DMS153 treated with DMSO at 0.1 percent for 48 hours (cell line): ENCODE data around the gene CACNA1S.
A peak's percentile ranks its signal among the peaks of the same experiment; 100 is the strongest.

Experiments
- DNase-seq: peaks from one replicate; lab custom pipeline; 2025; ENCODE audit not compliant: unreplicated experiment; lab: John Stamatoyannopoulos, UW

The CACNA1S gene

DNA sequence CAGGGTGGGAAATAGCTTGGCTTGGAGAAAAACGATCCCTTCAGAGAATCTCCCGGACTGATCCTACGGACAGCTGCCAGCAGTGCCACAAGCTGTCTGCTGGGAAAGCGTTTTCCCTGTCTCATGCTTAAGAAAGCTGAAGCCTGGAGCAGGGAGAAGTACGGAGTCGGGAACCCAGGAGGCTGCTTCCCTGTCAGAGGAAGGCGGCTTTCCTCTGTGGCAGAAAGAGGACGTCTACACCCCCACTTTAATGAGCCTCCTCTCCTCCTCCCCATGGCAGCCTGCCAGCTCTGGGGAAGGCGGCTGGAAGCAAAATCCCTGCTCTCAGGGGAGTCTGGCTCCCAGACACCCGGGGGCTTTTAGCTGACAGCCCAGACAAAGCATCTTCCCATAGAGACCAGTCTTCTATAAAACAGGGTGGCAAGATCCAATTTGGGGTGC is 96.0 kb downstream of the CACNA1S start:
- DNase-seq = peak; percentile 72

DNA sequence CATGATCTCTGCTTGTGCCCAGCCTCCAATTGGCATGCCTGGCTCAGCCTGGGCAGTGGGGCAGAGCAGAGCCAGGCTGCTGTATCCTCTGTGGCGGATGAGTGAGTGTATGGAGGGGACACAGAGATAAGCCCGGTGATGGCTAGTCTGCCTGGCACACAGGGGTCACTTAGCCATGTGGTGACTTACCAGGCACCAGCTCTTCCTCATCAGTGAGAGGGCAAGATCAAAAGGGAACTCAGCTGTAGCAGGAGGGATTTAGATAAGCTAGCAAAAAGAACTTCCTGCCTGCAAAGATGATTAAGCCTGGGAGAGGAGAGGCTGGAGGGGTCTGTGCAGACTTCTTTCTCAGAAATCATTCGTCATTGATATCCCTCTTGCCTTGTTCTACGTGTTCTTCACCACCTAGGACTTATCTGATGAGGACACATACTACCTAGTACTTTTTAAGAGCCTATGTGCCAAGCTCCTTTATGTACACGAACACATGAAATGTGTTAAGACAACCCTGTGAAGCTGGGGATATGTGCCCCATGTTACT is 96.6 kb downstream of the CACNA1S start:
- no peak for DNase-seq

DNA sequence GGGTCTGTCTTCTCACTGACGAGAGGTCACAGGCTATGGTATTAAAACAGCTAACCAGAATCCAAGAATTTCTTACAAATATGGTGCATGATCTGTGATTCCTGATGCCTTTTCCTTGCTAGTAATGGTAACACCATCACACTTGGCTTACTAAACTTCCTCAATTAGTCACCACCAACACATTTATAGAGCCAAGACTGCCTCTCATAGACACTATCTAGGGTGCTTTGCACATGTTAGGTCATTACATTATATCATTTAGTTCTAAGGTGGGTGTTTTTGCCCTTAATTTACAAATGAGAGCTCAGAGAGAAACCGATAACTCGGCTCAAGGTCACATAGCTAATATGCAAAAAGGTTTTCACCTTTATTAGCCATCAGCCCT is 97.4 kb downstream of the CACNA1S start:
- DNase-seq = no peak

DNA sequence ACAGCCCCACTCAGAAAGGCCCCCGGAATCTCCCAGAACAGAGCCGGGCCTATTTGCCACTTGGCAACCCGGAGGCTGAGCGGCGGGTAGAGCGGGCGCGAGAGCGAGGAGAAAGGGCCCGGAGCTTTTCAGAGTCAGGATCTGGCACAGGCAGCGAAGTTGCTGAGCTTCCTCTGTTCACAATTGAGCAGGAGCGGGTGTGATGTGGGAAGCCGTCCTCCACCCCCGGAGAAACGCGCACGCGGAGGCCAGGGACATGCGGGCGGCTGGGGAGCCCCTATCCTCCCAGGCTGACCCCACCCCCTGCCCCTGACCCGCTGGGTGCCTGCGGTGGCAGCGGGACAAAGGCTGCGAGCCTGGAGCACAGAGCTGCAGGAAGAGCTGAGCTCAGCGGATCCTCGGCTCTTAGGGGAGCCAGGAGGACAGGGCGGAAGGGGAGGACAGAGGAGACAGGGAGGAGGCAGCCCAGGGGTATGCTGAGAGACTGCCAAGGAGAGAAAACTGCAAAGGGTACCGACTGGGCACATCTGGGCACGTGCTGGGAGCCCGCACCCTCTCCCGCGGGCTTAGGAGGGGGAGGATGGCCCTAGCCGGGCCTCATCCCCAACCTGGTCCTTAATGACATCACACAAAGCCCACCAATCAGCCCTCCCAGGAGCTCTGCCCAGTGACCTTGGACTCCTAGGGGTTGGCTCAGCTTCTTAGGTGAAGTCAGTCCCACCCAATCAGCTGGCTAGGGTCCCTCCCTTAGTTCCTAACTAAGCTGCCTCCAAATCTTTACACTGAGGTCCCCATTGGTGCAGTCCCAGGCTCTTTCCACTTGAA is 98.0 kb downstream of the CACNA1S start:
- DNase-seq = no peak

DNA sequence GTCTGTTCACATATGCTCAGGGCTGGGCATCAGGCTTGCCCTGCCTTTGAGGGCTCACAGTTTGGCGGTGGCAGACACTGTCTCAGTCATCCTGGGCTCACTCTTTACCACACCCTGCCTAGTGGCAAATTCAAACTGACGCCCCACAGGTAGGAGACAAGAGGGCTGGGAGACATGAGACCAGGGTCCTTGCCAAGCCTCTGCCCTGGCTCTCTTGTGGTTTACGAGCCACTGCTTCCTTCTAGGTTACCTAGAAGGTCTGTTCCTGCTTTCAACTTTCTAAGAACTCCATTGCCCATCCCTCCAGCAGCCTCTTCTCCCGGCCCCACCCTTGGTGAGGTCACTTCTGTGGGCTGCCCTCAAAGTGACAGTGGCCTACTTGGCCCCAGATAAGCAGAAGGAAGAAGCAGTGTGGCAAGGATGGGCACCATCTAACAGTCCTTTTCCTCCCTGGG is 99.2 kb downstream of the CACNA1S start:
- no peak for DNase-seq

DNA sequence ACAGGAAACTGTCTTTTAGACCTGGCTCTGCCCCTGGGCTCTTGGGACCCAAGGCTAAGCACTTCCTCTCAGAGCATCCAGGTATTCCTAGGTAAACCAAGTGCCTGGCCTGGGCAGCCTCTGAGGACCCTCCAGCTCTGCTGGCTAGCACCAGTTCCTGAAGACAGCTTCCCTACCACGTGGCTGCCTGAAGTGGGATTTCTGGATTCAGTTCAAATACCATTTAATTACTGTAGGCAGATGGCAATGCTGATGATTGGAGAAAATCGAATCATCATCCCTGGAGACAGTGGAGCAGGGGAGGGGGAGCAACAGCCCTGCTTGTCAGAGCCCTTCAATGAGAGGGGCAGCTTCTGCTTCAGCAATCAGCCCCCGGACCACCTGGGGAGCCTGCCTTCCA is 100.6 kb downstream of the CACNA1S start:
- no peak for DNase-seq

DNA sequence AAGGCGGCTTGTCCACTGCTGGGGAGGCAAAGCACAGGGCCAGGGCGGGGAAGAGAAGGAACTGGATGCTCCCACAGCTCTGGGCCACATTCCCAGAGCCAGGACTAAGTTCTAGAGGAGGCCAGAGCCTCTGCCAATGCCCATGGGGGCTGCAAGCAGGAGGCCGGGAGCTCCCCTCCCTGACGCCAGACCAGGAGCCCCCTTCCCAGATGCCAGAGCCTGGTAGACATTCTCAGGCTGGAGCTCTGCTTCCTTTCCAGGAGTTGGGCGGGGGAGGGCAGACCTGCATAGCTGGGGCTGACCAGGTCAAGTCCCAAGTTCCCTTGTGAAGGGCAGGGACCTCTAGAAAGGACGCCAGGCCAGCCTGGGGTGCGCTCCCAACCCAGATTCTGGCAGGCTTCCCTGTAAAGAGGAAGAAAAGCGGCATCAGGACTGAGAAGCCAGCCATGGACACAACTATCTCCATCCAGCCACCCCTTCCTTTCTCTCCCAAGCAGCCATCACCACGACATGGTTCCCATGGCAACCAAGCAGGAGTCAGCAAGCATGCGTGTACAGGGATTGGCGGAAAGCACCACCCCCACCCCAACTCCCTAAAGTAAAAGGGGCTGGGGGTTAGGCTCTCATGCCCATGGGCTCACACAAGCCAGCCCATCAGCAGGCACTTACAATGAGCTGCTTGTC is 102.1 kb downstream of the CACNA1S start:
- DNase-seq = no peak

DNA sequence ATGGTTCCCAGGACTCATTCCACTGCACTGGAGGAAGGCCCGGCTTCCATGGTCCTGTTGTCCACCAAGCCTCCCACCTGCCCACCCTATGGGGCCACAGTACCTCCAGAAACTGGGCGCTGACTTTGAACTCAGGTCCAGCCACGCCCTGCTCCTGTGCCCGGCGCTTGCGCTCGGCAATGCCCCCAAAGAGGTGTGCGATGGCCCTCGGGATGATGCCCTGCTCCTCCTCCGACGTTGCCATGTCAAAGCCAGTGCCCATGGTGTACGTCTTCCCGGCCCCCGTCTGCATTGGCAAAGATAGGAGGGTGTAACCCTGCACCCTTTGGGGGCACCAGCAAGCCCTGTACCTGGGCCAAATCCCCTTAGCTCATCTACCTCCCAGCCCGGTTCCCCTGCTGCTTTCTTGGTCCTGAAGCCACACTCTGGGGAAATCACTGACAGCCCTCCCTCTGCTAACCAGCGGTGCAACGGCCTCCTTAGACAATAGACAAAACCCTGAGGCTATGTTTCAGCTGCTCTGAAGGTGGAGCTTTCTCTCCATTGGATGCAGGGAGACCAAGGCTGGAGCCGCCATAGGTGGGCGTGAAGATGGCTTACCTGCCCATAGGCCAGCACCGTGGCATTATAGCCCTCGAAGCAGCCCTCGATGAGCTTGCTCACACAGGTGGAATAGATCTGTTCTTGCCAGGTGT is 103.4 kb downstream of the CACNA1S start:
- no peak for DNase-seq

DNA sequence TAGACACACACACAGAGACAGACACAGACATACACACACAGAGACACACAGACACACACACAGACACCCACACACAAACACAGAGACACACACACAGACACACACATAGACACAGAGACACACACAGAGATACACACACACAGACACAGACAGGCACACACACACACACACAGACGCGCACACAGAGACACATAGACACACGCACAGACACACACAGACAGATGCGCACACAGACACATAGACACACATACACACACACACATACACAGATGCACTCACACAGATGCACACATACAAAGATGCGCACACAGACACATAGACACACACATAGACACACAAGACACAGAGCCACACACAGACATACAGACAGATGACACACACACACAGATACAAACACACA is 104.7 kb downstream of the CACNA1S start:
- DNase-seq = no peak

DNA sequence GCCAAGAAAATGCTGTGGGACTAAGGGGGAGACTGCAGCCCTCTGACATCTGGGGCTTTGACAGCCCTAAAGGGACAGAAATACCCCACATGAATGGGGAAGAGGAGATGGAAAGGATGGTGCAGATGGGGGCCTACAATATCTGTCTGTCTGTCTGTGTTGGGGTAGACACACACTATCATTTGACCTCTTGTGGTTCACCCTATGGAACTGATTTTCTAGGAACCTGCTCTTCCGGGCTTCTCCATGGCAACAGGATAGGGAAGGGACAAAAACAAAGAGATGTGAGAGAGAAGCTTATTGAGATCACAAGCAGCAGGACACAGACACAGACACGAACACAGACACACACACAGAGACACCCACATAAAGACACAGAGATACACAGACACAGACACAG is 105.8 kb downstream of the CACNA1S start:
- DNase-seq = no peak

DNA sequence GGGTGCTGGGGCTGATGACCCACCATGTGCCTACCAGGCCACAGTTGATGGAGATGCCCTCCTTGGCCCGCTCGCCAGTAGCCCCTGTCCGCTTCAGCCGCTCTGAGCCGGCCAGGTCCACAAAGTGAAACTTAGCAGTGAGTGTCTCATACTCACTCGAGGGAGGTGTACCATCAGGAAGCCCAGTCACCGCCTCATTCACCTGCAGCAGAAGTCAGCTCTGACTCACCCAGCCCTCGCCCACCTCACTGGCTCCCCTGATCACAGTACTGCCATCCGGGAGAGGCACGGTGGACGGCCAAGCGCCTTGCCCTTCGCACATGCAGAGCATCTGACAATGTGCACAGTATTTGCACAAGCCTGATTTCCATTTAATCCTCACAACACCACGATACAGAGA is 107.5 kb downstream of the CACNA1S start:
- no peak for DNase-seq

DNA sequence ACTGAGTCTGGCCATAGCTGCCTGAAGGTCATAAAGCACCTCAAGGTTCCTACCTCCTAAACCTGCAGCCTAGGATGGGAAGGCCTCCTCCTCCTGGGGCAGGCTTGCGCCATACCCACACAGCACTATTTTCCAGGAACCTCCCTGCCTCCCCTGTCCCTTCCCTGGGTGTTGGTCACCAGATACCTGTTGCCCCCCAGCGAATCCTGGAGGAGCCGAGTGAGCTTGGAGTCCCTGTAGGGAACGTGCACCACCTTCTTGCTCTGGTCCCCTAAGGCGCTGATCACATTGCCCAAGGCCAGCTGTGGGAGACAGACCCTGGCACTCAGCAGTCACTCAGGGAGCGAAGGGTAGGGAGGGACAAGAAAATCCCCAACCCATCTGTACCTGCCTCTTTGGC is 108.1 kb downstream of the CACNA1S start:
- no peak for DNase-seq

DNA sequence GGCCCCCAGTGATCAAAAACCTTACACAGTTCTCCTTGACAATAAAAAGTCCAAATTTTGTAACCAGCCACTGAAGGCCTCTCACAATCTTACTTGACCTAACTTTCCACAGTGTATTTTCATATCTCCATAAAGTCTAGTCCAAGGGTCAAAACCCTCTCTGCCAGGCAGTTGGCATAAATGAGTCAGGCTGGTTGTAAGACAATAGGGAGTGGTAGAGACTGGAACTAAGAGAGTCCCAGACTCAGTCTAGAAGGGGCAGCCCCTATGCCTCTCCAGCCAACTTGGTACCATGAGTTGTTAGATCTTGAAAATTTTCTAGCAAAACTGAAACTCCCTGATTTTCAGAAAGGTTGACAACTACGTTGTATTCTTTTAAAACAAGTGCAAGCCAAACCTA is 109.7 kb downstream of the CACNA1S start:
- no peak for DNase-seq

DNA sequence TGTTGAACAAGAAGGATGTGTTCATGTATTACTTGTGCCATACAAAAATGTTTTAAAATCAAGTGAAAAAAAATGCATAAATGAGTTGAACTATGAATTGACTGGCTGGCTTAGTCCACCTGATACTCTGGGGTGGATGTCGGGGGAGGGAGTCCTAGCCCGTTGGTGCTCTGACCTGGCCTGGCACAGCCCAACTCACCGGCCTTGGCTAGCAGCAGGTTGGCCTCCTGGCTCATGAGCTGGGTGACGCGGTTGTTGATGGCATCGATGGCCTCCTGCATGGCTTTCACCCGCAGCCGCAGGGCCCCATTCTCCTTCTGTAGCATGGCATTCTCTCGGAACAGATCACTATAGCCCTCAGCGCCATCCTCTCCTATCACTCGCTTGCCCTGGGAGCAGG is 110.3 kb downstream of the CACNA1S start:
- peak; percentile 42 for DNase-seq

DNA sequence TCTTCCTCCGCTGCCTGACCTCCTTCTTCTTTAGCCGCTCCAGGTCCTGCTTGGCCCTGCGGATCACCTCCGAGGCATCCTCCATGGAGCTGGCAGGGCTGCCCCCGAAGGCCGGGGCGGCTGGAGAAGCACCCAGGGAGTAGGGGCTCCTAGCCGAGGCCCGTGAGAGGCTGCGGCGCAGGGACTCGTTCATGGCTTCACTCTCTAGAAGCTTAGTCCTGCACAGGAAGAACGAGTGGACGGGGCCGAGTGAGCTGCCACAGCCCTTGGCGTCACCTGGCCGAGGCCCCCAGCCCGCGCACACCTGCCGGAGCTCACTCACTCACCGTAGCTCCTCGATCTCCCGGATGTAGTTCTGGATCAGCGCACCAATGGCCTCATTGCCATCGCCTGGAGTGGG is 111.8 kb downstream of the CACNA1S start:
- DNase-seq = no peak

DNA sequence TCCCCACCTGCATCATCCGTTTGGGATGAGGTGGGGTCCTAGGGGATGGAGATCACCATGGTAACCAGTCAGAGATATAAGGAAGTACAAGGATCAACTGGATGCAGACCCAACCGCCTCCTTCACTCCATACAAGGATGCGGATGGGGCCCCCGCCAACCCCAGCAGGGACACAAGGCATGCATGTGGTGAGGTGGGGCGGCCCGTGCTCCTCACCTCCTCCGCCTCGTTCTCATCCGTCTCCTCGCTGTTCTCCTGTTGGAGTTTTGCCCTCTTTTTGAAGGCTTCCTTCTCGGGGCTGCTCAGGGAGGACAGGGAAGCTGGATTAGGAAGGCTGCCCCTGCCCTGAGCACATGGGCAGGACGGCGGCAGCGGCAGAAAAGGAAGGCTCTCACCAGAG is 112.6 kb downstream of the CACNA1S start:
- no peak for DNase-seq

DNA sequence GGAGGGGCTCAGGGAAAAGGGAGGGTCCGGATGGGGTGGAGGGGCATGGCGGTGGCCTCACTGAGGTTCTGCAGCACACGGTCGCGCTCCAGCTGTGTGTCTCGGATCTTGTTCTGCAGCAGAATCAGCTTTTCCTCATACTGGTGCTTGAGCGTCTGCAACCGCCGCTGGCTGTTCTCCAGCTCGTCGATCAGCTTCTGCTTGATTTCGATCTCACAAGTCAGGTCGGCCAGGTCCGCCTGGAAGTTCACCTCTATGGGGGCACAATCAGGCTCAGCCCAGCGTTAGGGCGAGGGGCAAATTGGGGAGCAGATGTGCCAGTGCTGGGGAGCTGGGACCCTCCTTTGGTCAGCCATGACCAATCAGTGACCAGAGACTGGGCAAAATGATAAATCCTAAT is 113.9 kb downstream of the CACNA1S start:
- no peak for DNase-seq

DNA sequence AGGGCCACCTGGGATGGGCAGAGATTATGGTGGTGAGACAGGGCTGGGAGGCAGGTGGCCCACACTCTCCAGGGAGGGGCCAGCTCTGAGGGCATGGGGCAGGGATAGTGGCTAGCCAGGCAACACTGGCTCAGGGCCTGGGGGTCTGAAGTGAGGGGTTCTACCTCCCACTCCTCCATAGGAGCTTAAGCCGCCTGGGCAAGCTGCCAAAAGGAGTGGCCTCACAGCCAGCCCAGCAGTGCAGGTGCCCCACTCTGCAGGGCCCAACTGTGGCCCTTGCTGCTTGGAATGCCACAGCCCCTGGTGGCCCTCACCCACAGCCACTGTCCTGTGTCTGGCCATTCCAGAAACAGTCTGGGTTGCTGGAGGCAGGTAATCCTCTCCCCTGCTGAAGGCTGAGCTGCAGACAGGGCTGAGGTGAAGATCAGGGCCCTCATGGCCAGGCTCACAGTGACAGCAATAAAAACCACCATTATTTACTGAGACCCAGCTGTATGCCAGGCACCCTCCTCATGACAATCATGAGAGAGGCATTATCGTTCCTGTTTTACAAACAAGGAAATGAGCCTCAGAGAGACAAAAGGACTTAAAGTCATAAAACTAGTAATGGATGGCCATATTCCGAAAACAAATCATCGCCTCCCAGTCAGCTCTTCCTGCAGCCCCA is 119.7 kb downstream of the CACNA1S start:
- peak; percentile 95 for DNase-seq

DNA sequence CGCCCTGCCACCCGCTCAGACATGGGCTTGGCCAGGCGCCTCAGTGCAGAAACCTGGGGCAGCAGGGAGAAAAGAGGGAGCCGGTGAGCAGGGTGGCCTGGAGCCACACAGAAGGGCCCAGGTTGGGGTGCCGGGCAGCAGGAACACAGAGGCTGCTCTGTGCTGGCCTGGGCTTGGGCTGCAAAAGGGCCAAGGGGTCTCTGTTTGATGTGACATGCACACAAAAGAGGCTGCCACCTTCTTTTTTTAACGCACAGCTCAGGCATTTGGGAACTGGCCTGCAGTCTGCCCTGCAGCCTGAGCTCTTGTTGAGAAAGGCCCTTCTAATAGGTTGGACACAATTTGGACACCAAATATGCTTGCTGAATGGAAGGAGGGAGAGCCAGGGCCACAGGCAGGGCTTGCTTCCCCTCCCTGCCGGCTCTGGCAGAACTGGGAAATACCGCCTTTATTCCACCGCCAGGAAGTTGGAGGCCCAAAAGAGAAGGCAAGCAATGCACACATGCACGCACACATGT is 121.1 kb downstream of the CACNA1S start:
- DNase-seq = no peak

DNA sequence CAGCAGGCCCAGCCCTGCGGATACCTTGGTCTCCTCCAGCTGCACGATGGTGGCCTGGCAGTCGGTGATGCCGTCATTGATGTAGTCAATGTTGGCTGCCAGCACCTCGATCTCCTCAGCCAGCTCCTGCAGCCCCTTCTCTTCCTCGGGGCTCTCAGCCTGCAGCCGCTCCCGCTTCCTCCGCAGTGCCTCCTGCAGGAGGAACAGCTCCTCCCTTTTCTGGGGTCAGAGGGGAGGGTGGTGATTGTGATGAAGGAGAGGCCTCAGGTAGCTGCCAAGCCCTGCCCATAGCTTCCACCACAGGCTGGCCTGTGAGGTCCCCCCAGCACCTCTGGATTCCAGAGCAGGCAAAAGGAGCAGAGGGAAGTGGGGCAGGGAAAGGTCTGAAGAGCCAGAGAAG is 122.1 kb downstream of the CACNA1S start:
- DNase-seq = no peak
